ENCODE results near the gene TLE6. TPM values are rescaled to one million over a fixed set of nuclear protein-coding genes. Genes with fewer than 3 reads are reported as not detected.
"Not testable (repeated sequence)": the region's sequence is repeated elsewhere in the genome, so short reads cannot be mapped to it uniquely, and the experiment has no call there.

The TLE6 gene
- total RNA-seq, 1 donor from 2014 or later, result 0.11 TPM

GRCh38 chr19:2987797-2988196 lies 10.4 kb downstream of the TLE6 start:
- no peak overlapping the region for H2AFZ ChIP-seq (ENCODE audit: low read depth, low read length)
- Mint-ChIP-seq H3K27ac (ENCODE audit: unreplicated experiment) (no peak overlapping the region), H3K4me3 (ENCODE audit: unreplicated experiment) (no peak overlapping the region), H3K27me3 (ENCODE audit: low read depth, unreplicated experiment) (peaks cover 52% of the 10 kb centered on the region), H3K9me3 (ENCODE audit: unreplicated experiment) (peaks cover 3% of the 10 kb centered on the region), H3K36me3 (ENCODE audit: low read depth, unreplicated experiment) (no peaks in the 10 kb centered on the region), H3K4me1 (ENCODE audit: low read depth, unreplicated experiment) (no peaks in the 10 kb centered on the region)
- no peaks in the 10 kb centered on the region for H3K36me3 ChIP-seq (ENCODE audit: insufficient read depth, low read length)
- peaks cover 12% of the 10 kb centered on the region for H3K27me3 ChIP-seq (ENCODE audit: insufficient read depth, low read length)
- H3K4me3 ChIP-seq (ENCODE audit: insufficient read depth, low read depth, low read length), result no peak overlapping the region
- FAIRE-seq, result no peak
- no peaks in the 10 kb centered on the region for H3K9me3 ChIP-seq (ENCODE audit: insufficient read depth, low read depth, low read length)
- H3K79me2 ChIP-seq (ENCODE audit: insufficient read depth, low read length), result no peaks in the 10 kb centered on the region
- H3K27ac ChIP-seq (ENCODE audit: low read depth, low read length), result no peak overlapping the region
- H3K9ac ChIP-seq (ENCODE audit: low read length), result no peak overlapping the region
- H3K4me2 ChIP-seq (ENCODE audit: low read length), result no peak overlapping the region
- no peak for DNase-seq (ENCODE audit: low read depth)
- no peaks in the 10 kb centered on the region for H4K20me1 ChIP-seq (ENCODE audit: insufficient read depth, low read length)
- H3K4me1 ChIP-seq (ENCODE audit: insufficient read depth, low read length), result peaks cover 10% of the 10 kb centered on the region
- TF ChIP-seq EZH2 (IDR thresholded peaks at IDR 0.05; ENCODE audit: insufficient read depth, low read length) (no peak), CTCF (IDR thresholded peaks at IDR 0.05; ENCODE audit: insufficient read depth, low read depth, low read length) (no peak)

GRCh38 chr19:2988568-2988967 lies 11.2 kb downstream of the TLE6 start:
- Histone ChIP-seq H3K36me3 (ENCODE audit: insufficient read depth, low read length) (no peaks in the 10 kb centered on the region), H3K27ac (ENCODE audit: low read depth, low read length) (no peak overlapping the region), H3K4me3 (ENCODE audit: insufficient read depth, low read depth, low read length) (no peak overlapping the region), H3K79me2 (ENCODE audit: insufficient read depth, low read length) (no peaks in the 10 kb centered on the region), H3K4me1 (ENCODE audit: insufficient read depth, low read length) (peaks cover 4% of the 10 kb centered on the region), H3K27me3 (ENCODE audit: insufficient read depth, low read length) (peaks cover 17% of the 10 kb centered on the region), H4K20me1 (ENCODE audit: insufficient read depth, low read length) (no peaks in the 10 kb centered on the region), H3K9me3 (ENCODE audit: insufficient read depth, low read depth, low read length) (no peaks in the 10 kb centered on the region), H3K9ac (ENCODE audit: low read length) (no peak overlapping the region), H3K4me2 (ENCODE audit: low read length) (no peak overlapping the region), H2AFZ (ENCODE audit: low read depth, low read length) (no peak overlapping the region)
- H3K4me3 Mint-ChIP-seq (ENCODE audit: unreplicated experiment), result no peak overlapping the region
- FAIRE-seq, result no peak
- no peaks in the 10 kb centered on the region for H3K4me1 Mint-ChIP-seq (ENCODE audit: low read depth, unreplicated experiment)
- H3K9me3 Mint-ChIP-seq (ENCODE audit: unreplicated experiment), result peaks cover 3% of the 10 kb centered on the region
- H3K27ac Mint-ChIP-seq (ENCODE audit: unreplicated experiment), result no peak overlapping the region
- TF ChIP-seq CTCF (IDR thresholded peaks at IDR 0.05; ENCODE audit: insufficient read depth, low read depth, low read length) (no peak), EZH2 (IDR thresholded peaks at IDR 0.05; ENCODE audit: insufficient read depth, low read length) (no peak)
- no peaks in the 10 kb centered on the region for H3K36me3 Mint-ChIP-seq (ENCODE audit: low read depth, unreplicated experiment)
- H3K27me3 Mint-ChIP-seq (ENCODE audit: low read depth, unreplicated experiment), result peaks cover 50% of the 10 kb centered on the region
- no peak for DNase-seq (ENCODE audit: low read depth)

GRCh38 chr19:2989236-2989946 lies 12.0 kb downstream of the TLE6 start:
- Histone ChIP-seq H3K9me3 (ENCODE audit: insufficient read depth, low read depth, low read length) (no peaks in the 10 kb centered on the region), H2AFZ (ENCODE audit: low read depth, low read length) (no peak overlapping the region), H3K4me3 (ENCODE audit: insufficient read depth, low read depth, low read length) (no peak overlapping the region), H3K79me2 (ENCODE audit: insufficient read depth, low read length) (no peaks in the 10 kb centered on the region), H3K4me1 (ENCODE audit: insufficient read depth, low read length) (no peaks in the 10 kb centered on the region), H3K36me3 (ENCODE audit: insufficient read depth, low read length) (no peaks in the 10 kb centered on the region), H3K4me2 (ENCODE audit: low read length) (no peak overlapping the region), H3K27ac (ENCODE audit: low read depth, low read length) (no peak overlapping the region), H3K27me3 (ENCODE audit: insufficient read depth, low read length) (peaks cover 17% of the 10 kb centered on the region), H3K9ac (ENCODE audit: low read length) (no peak overlapping the region), H4K20me1 (ENCODE audit: insufficient read depth, low read length) (no peaks in the 10 kb centered on the region)
- DNase-seq (ENCODE audit: low read depth) (no peak), FAIRE-seq (no peak)
- TF ChIP-seq CTCF (IDR thresholded peaks at IDR 0.05; ENCODE audit: insufficient read depth, low read depth, low read length) (no peak), EZH2 (IDR thresholded peaks at IDR 0.05; ENCODE audit: insufficient read depth, low read length) (no peak)
- peaks cover 46% of the 10 kb centered on the region for H3K27me3 Mint-ChIP-seq (ENCODE audit: low read depth, unreplicated experiment)
- no peaks in the 10 kb centered on the region for H3K4me1 Mint-ChIP-seq (ENCODE audit: low read depth, unreplicated experiment)
- H3K4me3 Mint-ChIP-seq (ENCODE audit: unreplicated experiment), result no peak overlapping the region
- H3K36me3 Mint-ChIP-seq (ENCODE audit: low read depth, unreplicated experiment), result no peaks in the 10 kb centered on the region
- H3K27ac Mint-ChIP-seq (ENCODE audit: unreplicated experiment), result no peak overlapping the region
- peaks cover 3% of the 10 kb centered on the region for H3K9me3 Mint-ChIP-seq (ENCODE audit: unreplicated experiment)

- H3K79me2 ChIP-seq (ENCODE audit: insufficient read depth, low read length); FAIRE-seq; H3K9me3 ChIP-seq (ENCODE audit: insufficient read depth, low read depth, low read length); H3K4me1 Mint-ChIP-seq (ENCODE audit: low read depth, unreplicated experiment); H2AFZ ChIP-seq (ENCODE audit: low read depth, low read length); H4K20me1 ChIP-seq (ENCODE audit: insufficient read depth, low read length); H3K27me3 ChIP-seq (ENCODE audit: insufficient read depth, low read length); H3K36me3 Mint-ChIP-seq (ENCODE audit: low read depth, unreplicated experiment); H3K36me3 ChIP-seq (ENCODE audit: insufficient read depth, low read length); H3K9me3 Mint-ChIP-seq (ENCODE audit: unreplicated experiment); H3K9ac ChIP-seq (ENCODE audit: low read length); H3K27ac ChIP-seq (ENCODE audit: low read depth, low read length); H3K4me2 ChIP-seq (ENCODE audit: low read length); H3K4me3 ChIP-seq (ENCODE audit: insufficient read depth, low read depth, low read length); H3K27ac Mint-ChIP-seq (ENCODE audit: unreplicated experiment); DNase-seq (ENCODE audit: low read depth); H3K4me3 Mint-ChIP-seq (ENCODE audit: unreplicated experiment); H3K4me1 ChIP-seq (ENCODE audit: insufficient read depth, low read length): not testable (repeated sequence)
- H3K27me3 Mint-ChIP-seq (ENCODE audit: low read depth, unreplicated experiment), result peaks cover 53% of the 10 kb centered on the region
These were observed 15.0 kb downstream of the TLE6 start for GRCh38 chr19:2992333-2992732.

Measured in astrocyte (in vitro differentiated cells and primary cell).